ENCODE results near the gene WARS2. TPM values are rescaled to one million over a fixed set of nuclear protein-coding genes. Genes with fewer than 3 reads are reported as not detected.
A peak's percentile ranks its signal among the peaks of the same experiment; 100 is the strongest.

The WARS2 gene
- total RNA-seq, 1 experiment from 2014 or later: 17.6 TPM

GRCh38 chr1:119008483-119009311 is 131.8 kb downstream of the WARS2 start:
- TF ChIP-seq, protein P1, sequence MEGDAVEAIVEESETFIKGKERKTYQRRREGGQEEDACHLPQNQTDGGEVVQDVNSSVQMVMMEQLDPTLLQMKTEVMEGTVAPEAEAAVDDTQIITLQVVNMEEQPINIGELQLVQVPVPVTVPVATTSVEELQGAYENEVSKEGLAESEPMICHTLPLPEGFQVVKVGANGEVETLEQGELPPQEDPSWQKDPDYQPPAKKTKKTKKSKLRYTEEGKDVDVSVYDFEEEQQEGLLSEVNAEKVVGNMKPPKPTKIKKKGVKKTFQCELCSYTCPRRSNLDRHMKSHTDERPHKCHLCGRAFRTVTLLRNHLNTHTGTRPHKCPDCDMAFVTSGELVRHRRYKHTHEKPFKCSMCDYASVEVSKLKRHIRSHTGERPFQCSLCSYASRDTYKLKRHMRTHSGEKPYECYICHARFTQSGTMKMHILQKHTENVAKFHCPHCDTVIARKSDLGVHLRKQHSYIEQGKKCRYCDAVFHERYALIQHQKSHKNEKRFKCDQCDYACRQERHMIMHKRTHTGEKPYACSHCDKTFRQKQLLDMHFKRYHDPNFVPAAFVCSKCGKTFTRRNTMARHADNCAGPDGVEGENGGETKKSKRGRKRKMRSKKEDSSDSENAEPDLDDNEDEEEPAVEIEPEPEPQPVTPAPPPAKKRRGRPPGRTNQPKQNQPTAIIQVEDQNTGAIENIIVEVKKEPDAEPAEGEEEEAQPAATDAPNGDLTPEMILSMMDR (conservative IDR thresholded peaks at IDR 0.05): peak; percentile 85
- no peak for TF ChIP-seq EZH2 (IDR thresholded peaks at IDR 0.05; ENCODE audit: low read depth)
- Histone ChIP-seq H3K79me2 (ENCODE audit: low read depth) (no peaks in the 10 kb centered on the region), H3K27ac (no peak overlapping the region), H3F3A (ENCODE audit: insufficient read depth, low read depth) (no peaks in the 10 kb centered on the region), H3K27me3 (ENCODE audit: insufficient read depth, low read depth) (no peaks in the 10 kb centered on the region), H3K4me3 (no peak overlapping the region), H2AFZ (no peak overlapping the region), H3K36me3 (ENCODE audit: low read depth) (no peaks in the 10 kb centered on the region), H4K20me1 (ENCODE audit: insufficient read depth) (no peaks in the 10 kb centered on the region), H3K9me2 (ENCODE audit: insufficient read depth) (no peaks in the 10 kb centered on the region), H3K9me3 (ENCODE audit: insufficient read depth, low read depth) (no peaks in the 10 kb centered on the region), H3K4me2 (no peak overlapping the region), H3K4me1 (replicated peaks; ENCODE audit: insufficient read depth) (no peaks in the 10 kb centered on the region)
- ChIA-PET CTCF (interaction anchor here (0.6 kb wide), 5 partner anchors 24 to 994 kb away, joined by 3 to 5 read pairs (median 5); no protein-coding TSS in a partner anchor), POLR2A (ENCODE audit: unreplicated experiment) (interaction anchor here (0.5 to 0.6 kb wide), 2 partner anchors 132 to 1070 kb away, joined by 3 to 8 read pairs; no protein-coding TSS in a partner anchor)
- DNase-seq: peak in 1 of 2 experiments; percentile 20
- no TSS peak for BruUV-seq (replicated peaks)
- intact Hi-C loops (cut with micrococcal nuclease; ENCODE audit: unreplicated experiment): loop anchor here (2.0 to 10.0 kb wide), 3 partner anchors 266 to 932 kb away; no protein-coding TSS in a partner anchor

DNA sequence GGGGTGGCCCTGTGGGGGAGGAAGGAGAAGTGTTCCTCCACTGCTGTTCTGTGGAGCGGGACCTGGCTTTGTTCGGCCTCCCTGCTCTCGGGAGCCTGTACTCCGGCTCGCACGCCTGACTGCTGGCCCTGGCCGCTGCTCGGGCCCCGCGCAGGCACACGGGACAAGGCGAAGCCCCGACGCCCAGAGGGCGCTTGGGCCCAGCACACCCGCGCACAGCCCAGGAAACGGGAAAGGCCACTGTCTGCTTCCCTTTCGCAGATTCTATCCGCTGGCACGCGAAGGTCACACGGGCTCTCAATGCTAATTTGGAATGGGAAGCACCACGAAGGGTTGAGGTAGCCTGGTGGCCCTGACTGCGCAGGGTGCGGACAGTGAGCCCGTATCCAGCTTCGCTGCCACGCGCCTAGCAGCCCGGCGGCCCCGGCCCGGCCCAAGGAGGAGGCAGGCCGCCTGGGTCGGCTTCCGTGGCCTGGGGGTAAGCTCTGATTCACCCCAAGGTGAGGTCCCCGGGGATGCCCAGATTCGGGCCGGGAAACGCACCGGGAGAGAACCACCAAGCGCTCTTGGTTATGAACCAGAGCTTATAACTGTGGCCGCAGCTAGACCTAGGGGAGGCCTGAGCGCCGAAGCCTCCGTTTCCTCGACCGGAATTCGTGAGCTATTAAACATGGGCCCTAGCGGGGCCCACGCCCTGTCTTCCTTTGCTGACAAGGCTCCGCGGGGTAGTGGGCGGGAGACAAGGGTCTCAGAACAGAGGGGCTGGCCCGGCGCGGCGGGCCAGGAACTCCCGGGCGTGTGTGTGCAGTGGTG is 132.6 kb downstream of the WARS2 start:
- H3K79me2 ChIP-seq (ENCODE audit: low read depth): no peaks in the 10 kb centered on the region
- no peak overlapping the region for H3K27ac ChIP-seq
- no peaks in the 10 kb centered on the region for H4K20me1 ChIP-seq (ENCODE audit: insufficient read depth)
- no TSS peak for BruUV-seq (replicated peaks)
- no peaks in the 10 kb centered on the region for H3K9me2 ChIP-seq (ENCODE audit: insufficient read depth)
- H3K27me3 ChIP-seq (ENCODE audit: insufficient read depth, low read depth): no peaks in the 10 kb centered on the region
- H2AFZ ChIP-seq: no peak overlapping the region
- ChIA-PET POLR2A (ENCODE audit: unreplicated experiment) (interaction anchor here (0.5 kb wide), 1 partner anchor 1069 kb away, joined by 3 read pairs; no protein-coding TSS in a partner anchor), CTCF (interaction anchor here (0.6 kb wide), 1 partner anchor 1154 kb away, joined by 4 read pairs; no protein-coding TSS in a partner anchor)
- H3K4me3 ChIP-seq: no peak overlapping the region
- H3K4me1 ChIP-seq (replicated peaks; ENCODE audit: insufficient read depth): no peaks in the 10 kb centered on the region; the same call in 1 of the 2 replicates
- no peak overlapping the region for H3K4me2 ChIP-seq
- intact Hi-C loops (cut with micrococcal nuclease; ENCODE audit: unreplicated experiment): loop anchor here (2.0 to 10.0 kb wide), 3 partner anchors 267 to 931 kb away; no protein-coding TSS in a partner anchor
- no peaks in the 10 kb centered on the region for H3K36me3 ChIP-seq (ENCODE audit: low read depth)
- TF ChIP-seq, protein P1 (conservative IDR thresholded peaks at IDR 0.05): no peak
- H3F3A ChIP-seq (ENCODE audit: insufficient read depth, low read depth): no peaks in the 10 kb centered on the region
- H3K9me3 ChIP-seq (ENCODE audit: insufficient read depth, low read depth): no peaks in the 10 kb centered on the region
- DNase-seq: no peak

DNA sequence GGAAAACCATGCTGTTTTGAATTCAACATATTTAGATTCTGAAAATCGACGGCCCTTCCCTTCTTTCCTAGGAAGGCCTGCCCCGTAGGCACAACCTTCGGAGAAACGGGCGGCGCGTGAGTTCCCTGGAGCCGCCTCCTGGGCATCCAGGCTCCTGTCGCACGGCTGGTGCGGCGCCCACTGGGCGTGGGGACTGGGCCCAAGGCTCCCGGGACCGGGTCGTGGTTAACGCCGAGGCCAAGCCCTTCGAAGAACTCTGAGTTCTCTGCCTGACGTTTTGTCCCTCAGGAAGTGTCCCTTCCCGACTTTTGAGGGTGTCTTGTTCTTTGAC is 133.1 kb downstream of the WARS2 start:
- Histone ChIP-seq H3K27ac (no peak overlapping the region), H3K36me3 (ENCODE audit: low read depth) (no peaks in the 10 kb centered on the region), H3K9me2 (ENCODE audit: insufficient read depth) (no peaks in the 10 kb centered on the region), H3K9me3 (ENCODE audit: insufficient read depth, low read depth) (no peaks in the 10 kb centered on the region), H3K4me2 (no peak overlapping the region), H4K20me1 (ENCODE audit: insufficient read depth) (no peaks in the 10 kb centered on the region), H3K27me3 (ENCODE audit: insufficient read depth, low read depth) (no peaks in the 10 kb centered on the region), H3K4me1 (replicated peaks; ENCODE audit: insufficient read depth) (peaks cover 5% of the 10 kb centered on the region), H3F3A (ENCODE audit: insufficient read depth, low read depth) (no peaks in the 10 kb centered on the region), H3K79me2 (ENCODE audit: low read depth) (no peaks in the 10 kb centered on the region), H3K4me3 (no peak overlapping the region), H2AFZ (no peak overlapping the region)
- POLR2A ChIA-PET (ENCODE audit: unreplicated experiment): no interaction called here
- BruUV-seq (replicated peaks): no TSS peak
- no peak for TF ChIP-seq EZH2 (IDR thresholded peaks at IDR 0.05; ENCODE audit: low read depth)
- TF ChIP-seq, protein P1 (conservative IDR thresholded peaks at IDR 0.05): no peak
- CTCF ChIA-PET: no interaction called here
- DNase-seq: no peak
- intact Hi-C loops (cut with micrococcal nuclease; ENCODE audit: unreplicated experiment): loop anchor here (10.0 kb wide), 1 partner anchor 267 kb away; no protein-coding TSS in a partner anchor

Data from PC-9 (cell line).